Trophoblast cell (in vitro differentiated cells and primary cell): ENCODE data around the gene EPO.
"Not testable (repeated sequence)": the region's sequence is repeated elsewhere in the genome, so short reads cannot be mapped to it uniquely, and the experiment has no call there.

ENCODE experiments used
- DNase-seq, 2 donors: peaks; one replicate each; pipeline ENCODE4 v3.0.0-alpha.2; 2016
- H2AFZ ChIP-seq: 2 replicates; pipeline ENCODE4 v1.6.1; 2013; ENCODE audit warnings: low read length, moderate library complexity, mild to moderate bottlenecking; ENCODE audit not compliant: insufficient read depth, poor library complexity
- H2AK5ac ChIP-seq: 2 replicates; pipeline ENCODE4 v1.6.1; 2013; ENCODE audit warnings: mild to moderate bottlenecking, low read length
- H2BK120ac ChIP-seq: 2 replicates; pipeline ENCODE4 v1.6.1; 2013; ENCODE audit warnings: low read length, mild to moderate bottlenecking, moderate library complexity; ENCODE audit not compliant: insufficient read depth, poor library complexity
- H2BK12ac ChIP-seq: 2 replicates; pipeline ENCODE4 v1.6.1; 2013; ENCODE audit warnings: mild to moderate bottlenecking, low read length, moderate library complexity
- H2BK5ac ChIP-seq: 2 replicates; pipeline ENCODE4 v1.6.1; 2013; ENCODE audit warnings: low read length, low read depth, moderate library complexity, mild to moderate bottlenecking; ENCODE audit not compliant: poor library complexity
- H3K14ac ChIP-seq: 2 replicates; pipeline ENCODE4 v1.6.1; 2013; ENCODE audit warnings: mild to moderate bottlenecking, low read length
- H3K18ac ChIP-seq: 2 replicates; pipeline ENCODE4 v1.6.1; 2013; ENCODE audit warnings: mild to moderate bottlenecking, low read length
- H3K23ac ChIP-seq: 2 replicates; pipeline ENCODE4 v1.6.1; 2013; ENCODE audit warnings: low read length
- H3K27ac ChIP-seq: 2 replicates; pipeline ENCODE4 v1.5.1; 2013; ENCODE audit warnings: low read depth, mild to moderate bottlenecking, inconsistent platforms, low read length, moderate library complexity
- H3K27me3 ChIP-seq: 2 replicates; pipeline ENCODE4 v1.6.1; 2013; ENCODE audit warnings: inconsistent platforms, mild to moderate bottlenecking, low read length, moderate library complexity; ENCODE audit not compliant: insufficient read depth
- H3K36me3 ChIP-seq, 2 experiments: 1 replicate in 1 of 2; 2 replicates in 1 of 2; pipeline ENCODE4 v1.6.1; 2013; ENCODE audit warnings: low read length in 2 of 2, mild to moderate bottlenecking in 2 of 2, moderate library complexity in 1 of 2; ENCODE audit not compliant: insufficient read depth in 2 of 2, control insufficient read depth in 1 of 2
- H3K4ac ChIP-seq: 2 replicates; pipeline ENCODE4 v1.6.1; 2013; ENCODE audit warnings: low read depth, mild to moderate bottlenecking, low read length, moderate library complexity
- H3K4me1 ChIP-seq, 2 experiments: 1 replicate in 1 of 2; 2 replicates in 1 of 2; pipeline ENCODE4 v1.6.1; 2013; ENCODE audit warnings: low read length in 2 of 2, mild to moderate bottlenecking in 2 of 2, moderate library complexity in 1 of 2; ENCODE audit not compliant: insufficient read depth in 2 of 2, control insufficient read depth in 1 of 2
- H3K4me2 ChIP-seq: 2 replicates; pipeline ENCODE4 v1.6.1; 2013; ENCODE audit warnings: inconsistent platforms, mild to moderate bottlenecking, low read length, moderate library complexity
- H3K4me3 ChIP-seq: 2 replicates; pipeline ENCODE4 v1.5.1; 2013; ENCODE audit warnings: mild to moderate bottlenecking, low read depth, low read length, inconsistent platforms
- H3K79me1 ChIP-seq: one replicate; pipeline ENCODE4 v1.6.1; 2013; ENCODE audit warnings: low read length
- H3K79me2 ChIP-seq: 2 replicates; pipeline ENCODE4 v1.6.1; 2013; ENCODE audit warnings: low read length, mild to moderate bottlenecking; ENCODE audit not compliant: control insufficient read depth, insufficient read depth, poor library complexity
- H3K9ac ChIP-seq: 2 replicates; pipeline ENCODE4 v1.6.1; 2013; ENCODE audit warnings: mild to moderate bottlenecking, low read length
- H3K9me3 ChIP-seq: 2 replicates; pipeline ENCODE4 v1.6.1; 2013; ENCODE audit warnings: low read depth, mild to moderate bottlenecking, control low read depth, inconsistent platforms, low read length; ENCODE audit not compliant: insufficient read depth
- H4K12ac ChIP-seq: 2 replicates; pipeline ENCODE4 v1.6.1; 2013; ENCODE audit warnings: low read depth, mild to moderate bottlenecking, low read length, moderate library complexity
- H4K8ac ChIP-seq: 2 replicates; pipeline ENCODE4 v1.6.1; 2013; ENCODE audit warnings: low read depth, mild to moderate bottlenecking, low read length, moderate library complexity
- H4K91ac ChIP-seq: one replicate; pipeline ENCODE4 v1.6.1; 2013; ENCODE audit warnings: low read depth, mild to moderate bottlenecking, low read length, moderate library complexity
- WGBS: extraction: QIAGEN DNeasy Blood & Tissue Kit; methylation state at CpG from one replicate; pipeline ENCODE4 v1.1.7; 2013; ENCODE audit warnings: missing lambda C conversion rate; ENCODE audit not compliant: insufficient read length, insufficient coverage; ENCODE audit errors: extremely low coverage; 5-methylcytosine and 5-hydroxymethylcytosine counted together

EPO gene

GRCh38 chr7:100752994-100753393 lies 32.7 kb downstream of the EPO start:
- H3K27me3 ChIP-seq = peaks cover 2% of the 10 kb centered on the region
- DNase-seq = no peak
- H3K18ac ChIP-seq = no peak overlapping the region
- no peak overlapping the region for H4K12ac ChIP-seq
- H3K9ac ChIP-seq = no peak overlapping the region
- no peaks in the 10 kb centered on the region for H3K79me2 ChIP-seq
- H2BK120ac ChIP-seq = no peak overlapping the region
- no peak overlapping the region for H3K4me3 ChIP-seq
- H2BK5ac ChIP-seq = no peak overlapping the region
- WGBS = no CpG with 5 or more reads among the region's 5 CpGs
- no peak overlapping the region for H3K14ac ChIP-seq
- no peak overlapping the region for H4K91ac ChIP-seq
- no peak overlapping the region for H3K27ac ChIP-seq
- H4K8ac ChIP-seq = no peak overlapping the region
- no peak overlapping the region for H2AK5ac ChIP-seq
- no peak overlapping the region for H2AFZ ChIP-seq
- no peaks in the 10 kb centered on the region for H3K79me1 ChIP-seq
- no peak overlapping the region for H3K4me2 ChIP-seq
- no peaks in the 10 kb centered on the region for H3K4me1 ChIP-seq
- H3K9me3 ChIP-seq = peaks cover 2% of the 10 kb centered on the region
- peak overlapping the region; percentile 46 for H3K23ac ChIP-seq
- H2BK12ac ChIP-seq = no peak overlapping the region
- no peaks in the 10 kb centered on the region for H3K36me3 ChIP-seq
- no peak overlapping the region for H3K4ac ChIP-seq

- Histone ChIP-seq H3K27ac (no peak overlapping the region), H3K14ac (no peak overlapping the region), H3K79me1 (no peaks in the 10 kb centered on the region), H3K36me3 (no peaks in the 10 kb centered on the region), H2AFZ (no peak overlapping the region), H3K23ac (no peak overlapping the region), H4K8ac (no peak overlapping the region), H2BK120ac (no peak overlapping the region), H3K4me1 (no peaks in the 10 kb centered on the region), H3K9ac (no peak overlapping the region), H2AK5ac (no peak overlapping the region), H3K9me3 (peaks cover 2% of the 10 kb centered on the region), H3K18ac (no peak overlapping the region), H4K91ac (no peak overlapping the region), H2BK12ac (no peak overlapping the region), H3K4me2 (no peak overlapping the region), H4K12ac (no peak overlapping the region), H2BK5ac (no peak overlapping the region), H3K4ac (no peak overlapping the region), H3K27me3 (peaks cover 2% of the 10 kb centered on the region), H3K79me2 (no peaks in the 10 kb centered on the region), H3K4me3 (no peak overlapping the region)
- WGBS = no CpG with 5 or more reads among the region's 3 CpGs
- no peak for DNase-seq
Observed at GRCh38 chr7:100753750-100754149, 33.5 kb downstream of the EPO start.

- no peak overlapping the region for H3K23ac ChIP-seq
- no CpG with 5 or more reads among the region's 19 CpGs for WGBS
- H3K9ac ChIP-seq = no peak overlapping the region
- H4K8ac ChIP-seq = no peak overlapping the region
- no peaks in the 10 kb centered on the region for H3K36me3 ChIP-seq
- no peaks in the 10 kb centered on the region for H3K27me3 ChIP-seq
- no peak overlapping the region for H2AK5ac ChIP-seq
- no peak overlapping the region for H2BK120ac ChIP-seq
- no peak overlapping the region for H4K91ac ChIP-seq
- no peak overlapping the region for H3K4me3 ChIP-seq
- H3K79me1 ChIP-seq = no peaks in the 10 kb centered on the region
- H2AFZ ChIP-seq = no peak overlapping the region
- H3K79me2 ChIP-seq = no peaks in the 10 kb centered on the region
- no peaks in the 10 kb centered on the region for H3K4me1 ChIP-seq
- no peak overlapping the region for H3K14ac ChIP-seq
- H3K27ac ChIP-seq = no peak overlapping the region
- no peak overlapping the region for H3K4me2 ChIP-seq
- DNase-seq = peak in 1 of 2 donors; percentile 27
- H2BK12ac ChIP-seq = no peak overlapping the region
- no peak overlapping the region for H3K4ac ChIP-seq
- no peak overlapping the region for H4K12ac ChIP-seq
- no peak overlapping the region for H2BK5ac ChIP-seq
- no peak overlapping the region for H3K18ac ChIP-seq
- no peaks in the 10 kb centered on the region for H3K9me3 ChIP-seq
Observed at GRCh38 chr7:100759357-100760171, 39.3 kb downstream of the EPO start.

DNA sequence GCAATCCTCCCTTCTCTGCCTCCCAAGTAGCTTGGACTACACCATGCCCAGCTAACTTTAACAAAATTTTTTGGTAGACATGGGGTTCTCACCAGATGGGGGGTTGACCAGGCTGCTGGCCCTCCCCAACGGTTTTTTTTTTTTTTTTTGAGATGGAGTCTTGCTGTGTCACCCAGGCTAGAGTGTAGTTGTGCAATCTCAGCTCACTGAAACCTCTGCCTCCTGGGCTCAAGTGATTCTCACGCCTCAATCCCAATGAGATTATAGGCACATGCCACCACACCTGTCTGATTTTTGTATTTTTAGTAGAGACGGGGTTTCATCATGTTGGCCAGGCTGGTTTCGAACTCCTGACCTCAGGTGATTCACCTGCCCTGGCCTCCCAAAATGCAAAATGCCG lies 42.6 kb downstream of the EPO start:
- H4K91ac ChIP-seq, H4K12ac ChIP-seq, H4K8ac ChIP-seq, H3K4me3 ChIP-seq, H3K79me1 ChIP-seq, H3K18ac ChIP-seq, H3K14ac ChIP-seq, H3K36me3 ChIP-seq, H3K9ac ChIP-seq, H3K4me1 ChIP-seq, DNase-seq, H3K4ac ChIP-seq, H3K27me3 ChIP-seq, H3K27ac ChIP-seq, H3K23ac ChIP-seq, H3K79me2 ChIP-seq, H2BK120ac ChIP-seq, H2BK5ac ChIP-seq, H2AFZ ChIP-seq, H3K9me3 ChIP-seq, H3K4me2 ChIP-seq, H2AK5ac ChIP-seq, H2BK12ac ChIP-seq: not testable (repeated sequence)
- no CpG with 5 or more reads among the region's 5 CpGs for WGBS
